Ascending aorta (tissue), 2 donors: ENCODE results near the gene ZNF593OS. TPM values are rescaled to one million over a fixed set of nuclear protein-coding genes. Genes with fewer than 3 reads are reported as not detected.

Experiments used
- DNase-seq, 2 donors: peaks; one replicate each; pipeline ENCODE4 v3.0.0-alpha.2; 2019; ENCODE audit warnings: low spot score in 2 of 2
- H3K27ac ChIP-seq, 2 donors: fragments of 200-600 bp; sonication (generic); one replicate each; pipeline ENCODE4 v1.5.1; 2016 to 2017; ENCODE audit warnings: mild to moderate bottlenecking in 1 of 2
- H3K27me3 ChIP-seq: fragments of 200-600 bp; sonication (generic); one replicate; pipeline ENCODE4 v1.5.1; 2017
- H3K36me3 ChIP-seq, 2 donors: fragments of 200-600 bp; sonication (generic); one replicate each; pipeline ENCODE4 v1.5.1; 2016
- H3K4me1 ChIP-seq, 2 donors: fragments of 200-600 bp; sonication (generic); one replicate each; pipeline ENCODE4 v1.5.1; 2016 to 2017; ENCODE audit warnings: mild to moderate bottlenecking in 1 of 2
- H3K4me3 ChIP-seq, 2 donors: fragments of 200-600 bp; sonication (generic); one replicate each; pipeline ENCODE4 v1.5.1; 2016 to 2017; ENCODE audit warnings: mild to moderate bottlenecking in 1 of 2
- H3K9me3 ChIP-seq, 2 donors: fragments of 200-600 bp; sonication (generic); one replicate each; pipeline ENCODE4 v1.5.1; 2016
- intact Hi-C: fragments of 100-400 bp; cut with DNase I; formaldehyde crosslinking; loops from one replicate; pipeline ENCODE4 v1.15.1; 2023
- total RNA-seq: library from RNA; depleted of rRNA; stranded (reverse); fragments of >200 nt; gene quantifications from one replicate; pipeline ENCODE4 v1.1.0, GENCODE V29; 2016
- TF ChIP-seq, protein P1 (sequence below), 3 experiments: fragments of 200-600 bp in 2 of 3; fragments of 450-650 bp in 1 of 3; sonication (generic) in 2 of 3; IDR thresholded peaks; one replicate each; pipeline ENCODE4 v1.5.1; 2016 to 2019; ENCODE audit warnings: antibody characterized with exemption in 3 of 3, mild to moderate bottlenecking in 1 of 3, moderate library complexity in 1 of 3

Gene ZNF593OS
- total RNA-seq, 1 donor from 2014 or later = not detected

DNA sequence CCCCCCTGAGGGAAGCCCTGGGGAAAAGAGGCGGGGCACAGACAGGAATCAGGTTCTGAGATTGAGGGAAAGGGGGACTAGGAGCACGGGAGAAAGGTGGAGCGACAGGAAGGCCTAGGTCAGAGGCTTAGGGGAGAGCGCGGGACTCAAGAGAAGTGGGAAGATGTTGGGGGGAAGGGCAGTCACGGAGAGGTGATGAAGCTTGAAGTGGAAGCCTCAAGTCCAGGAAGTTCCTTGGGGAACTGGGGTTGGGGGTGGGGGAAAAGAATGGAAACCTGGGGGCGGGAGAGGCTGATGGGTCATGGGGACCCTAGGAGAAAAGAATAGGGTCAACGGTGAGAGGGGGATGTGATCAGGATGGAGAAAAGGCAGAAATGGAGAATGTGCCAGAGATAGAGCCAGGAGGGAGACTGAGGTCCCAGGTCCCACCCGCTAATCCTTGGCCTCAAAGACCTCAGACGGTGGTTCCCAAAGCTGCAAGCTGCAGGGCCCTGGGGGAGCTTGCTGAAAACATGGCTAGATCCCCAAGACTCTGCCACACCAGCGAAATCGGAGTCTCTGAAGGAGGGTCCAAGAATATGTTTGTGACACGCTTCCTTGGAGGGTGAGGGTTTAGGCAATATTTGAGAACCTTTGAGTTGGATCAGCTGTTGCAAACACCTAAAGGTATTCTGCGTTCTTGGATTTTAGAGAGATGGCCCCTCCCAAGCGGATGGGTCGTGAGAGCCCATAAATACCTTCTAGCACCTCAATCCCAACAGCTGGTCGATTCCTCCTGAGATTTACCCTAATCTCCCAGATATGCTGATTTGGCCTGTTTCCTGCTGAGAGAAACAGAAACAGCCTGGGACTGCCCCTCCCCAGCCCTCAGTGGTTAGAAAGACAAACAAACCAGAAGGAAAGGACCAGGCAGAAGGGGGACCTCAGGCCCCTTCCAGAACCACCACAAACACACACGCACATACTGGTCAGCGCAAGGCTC is 6.5 kb downstream of the ZNF593OS start:
- Histone ChIP-seq H3K36me3 (no peaks in the 10 kb centered on the region), H3K4me1 (peaks cover 6 to 8% of the 10 kb centered on the region in 2 donors), H3K27me3 (no peaks in the 10 kb centered on the region), H3K9me3 (no peaks in the 10 kb centered on the region), H3K4me3 (peak overlapping the region in 1 of 2 donors; percentile 63), H3K27ac (no peak overlapping the region)
- intact Hi-C loops = loop anchor here (1.0 to 10.0 kb wide), 6 partner anchors 54 to 1523 kb away; partner anchors contain the start of genes DHDDS, PDIK1L, SRRM1 and STMN1
- no peak for DNase-seq
- TF ChIP-seq, protein P1, sequence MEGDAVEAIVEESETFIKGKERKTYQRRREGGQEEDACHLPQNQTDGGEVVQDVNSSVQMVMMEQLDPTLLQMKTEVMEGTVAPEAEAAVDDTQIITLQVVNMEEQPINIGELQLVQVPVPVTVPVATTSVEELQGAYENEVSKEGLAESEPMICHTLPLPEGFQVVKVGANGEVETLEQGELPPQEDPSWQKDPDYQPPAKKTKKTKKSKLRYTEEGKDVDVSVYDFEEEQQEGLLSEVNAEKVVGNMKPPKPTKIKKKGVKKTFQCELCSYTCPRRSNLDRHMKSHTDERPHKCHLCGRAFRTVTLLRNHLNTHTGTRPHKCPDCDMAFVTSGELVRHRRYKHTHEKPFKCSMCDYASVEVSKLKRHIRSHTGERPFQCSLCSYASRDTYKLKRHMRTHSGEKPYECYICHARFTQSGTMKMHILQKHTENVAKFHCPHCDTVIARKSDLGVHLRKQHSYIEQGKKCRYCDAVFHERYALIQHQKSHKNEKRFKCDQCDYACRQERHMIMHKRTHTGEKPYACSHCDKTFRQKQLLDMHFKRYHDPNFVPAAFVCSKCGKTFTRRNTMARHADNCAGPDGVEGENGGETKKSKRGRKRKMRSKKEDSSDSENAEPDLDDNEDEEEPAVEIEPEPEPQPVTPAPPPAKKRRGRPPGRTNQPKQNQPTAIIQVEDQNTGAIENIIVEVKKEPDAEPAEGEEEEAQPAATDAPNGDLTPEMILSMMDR (IDR thresholded peaks at IDR 0.05) = no peak

DNA sequence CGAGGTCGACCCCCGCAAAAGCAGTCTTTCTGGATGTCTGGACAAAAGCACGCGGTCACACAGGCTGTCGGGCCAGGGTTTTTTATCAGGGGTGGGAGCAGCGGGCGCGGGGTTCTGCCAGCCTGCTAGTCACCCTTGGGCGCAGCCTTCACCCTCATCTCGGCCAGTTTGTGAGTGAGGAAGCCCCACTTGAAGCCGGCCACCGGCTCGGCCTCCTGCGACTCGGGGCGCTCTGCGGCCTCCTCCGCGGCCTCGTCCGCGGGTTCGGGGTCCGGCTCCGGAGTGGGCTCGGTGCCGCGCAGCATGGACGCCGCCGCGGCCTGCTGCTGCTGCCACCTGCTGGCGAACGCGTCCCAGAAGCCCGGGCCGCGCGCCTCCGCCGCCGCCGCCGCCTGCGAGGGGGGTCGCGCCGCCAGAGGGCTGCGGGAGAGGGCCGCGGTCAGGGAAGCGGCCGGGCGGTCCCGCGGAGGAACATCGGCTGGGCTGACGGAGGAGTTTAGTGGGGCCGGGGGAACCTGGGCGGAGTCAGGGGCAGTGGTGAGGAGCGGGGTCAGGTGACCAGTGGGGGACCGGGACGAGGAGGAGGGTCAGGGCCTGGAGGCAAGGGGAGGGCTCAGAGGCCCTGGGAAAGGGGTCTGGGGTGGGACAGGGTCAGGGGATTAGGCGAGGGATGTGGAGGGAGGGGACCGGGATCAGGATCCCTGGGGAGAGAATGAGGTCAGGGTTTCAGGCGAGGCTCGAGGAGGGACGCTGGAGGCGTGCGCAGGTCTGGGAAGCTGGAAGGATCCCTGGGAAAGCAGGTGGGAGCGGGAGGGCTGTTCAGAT is 7.4 kb downstream of the ZNF593OS start:
- intact Hi-C loops = loop anchor here (1.0 to 10.0 kb wide), 5 partner anchors 53 to 1522 kb away; partner anchors contain the start of genes DHDDS, PDIK1L and SRRM1
- H3K27ac ChIP-seq = no peak overlapping the region
- no peaks in the 10 kb centered on the region for H3K36me3 ChIP-seq
- TF ChIP-seq, protein P1 (IDR thresholded peaks at IDR 0.05) = peak in 2 of 3 experiments; percentile 13 to 59
- H3K27me3 ChIP-seq = no peaks in the 10 kb centered on the region
- DNase-seq = no peak
- no peaks in the 10 kb centered on the region for H3K9me3 ChIP-seq
- peak overlapping the region; percentile 63 to 64 for H3K4me3 ChIP-seq
- H3K4me1 ChIP-seq = peaks cover 6 to 8% of the 10 kb centered on the region in 2 donors

DNA sequence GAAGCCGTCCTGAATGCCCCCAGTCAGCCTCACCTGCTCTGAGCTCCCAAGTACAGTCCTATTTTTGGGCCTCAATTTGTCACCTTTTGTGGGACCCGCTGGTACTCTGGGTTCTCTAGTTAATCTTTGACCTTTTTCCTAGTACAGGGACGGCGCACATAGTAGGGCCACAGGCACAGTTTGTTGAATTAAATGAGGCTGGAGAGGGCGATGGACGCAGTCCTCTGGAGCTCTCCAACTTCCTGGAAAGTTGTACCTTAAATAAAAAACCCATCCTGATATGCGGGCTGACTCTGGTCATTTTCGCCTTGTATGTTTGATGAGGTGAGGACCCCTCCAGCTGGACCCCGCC is 8.0 kb downstream of the ZNF593OS start:
- Histone ChIP-seq H3K9me3 (no peaks in the 10 kb centered on the region), H3K4me1 (peaks cover 6 to 8% of the 10 kb centered on the region in 2 donors), H3K36me3 (no peaks in the 10 kb centered on the region), H3K4me3 (peak overlapping the region; percentile 63 to 64), H3K27ac (no peak overlapping the region), H3K27me3 (no peaks in the 10 kb centered on the region)
- TF ChIP-seq, protein P1 (IDR thresholded peaks at IDR 0.05) = no peak
- intact Hi-C loops = loop anchor here (1.0 to 10.0 kb wide), 5 partner anchors 52 to 1521 kb away; partner anchors contain the start of genes DHDDS, PDIK1L and SRRM1
- no peak for DNase-seq

DNA sequence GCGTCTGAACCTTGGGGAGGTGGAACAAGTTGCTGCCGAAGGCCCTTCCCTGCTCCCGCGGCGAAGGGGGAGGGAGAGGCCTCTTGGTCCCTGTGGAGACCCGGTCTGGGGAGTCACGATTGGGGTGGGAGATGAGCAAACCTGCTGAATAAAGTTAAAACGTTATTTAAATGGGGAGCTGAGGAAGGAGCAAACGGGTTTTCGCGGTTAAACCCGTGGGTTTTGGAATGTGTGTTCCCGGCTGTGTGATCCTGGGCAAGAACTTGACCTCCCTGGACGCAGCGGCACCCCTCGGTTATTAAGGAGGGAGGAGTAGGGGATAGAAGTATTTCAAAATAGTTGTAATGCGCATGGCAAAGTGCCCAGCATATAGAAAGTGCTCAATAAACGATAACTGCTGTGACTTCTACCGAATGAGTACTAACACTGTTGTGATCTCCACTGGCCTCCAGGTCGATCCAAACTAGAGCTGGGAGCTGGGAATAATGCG is 9.4 kb downstream of the ZNF593OS start:
- no peaks in the 10 kb centered on the region for H3K36me3 ChIP-seq
- intact Hi-C loops = loop anchor here (5.0 to 10.0 kb wide), 3 partner anchors 125 to 1520 kb away; partner anchors contain the start of genes DHDDS and SRRM1
- no peak for DNase-seq
- H3K27ac ChIP-seq = no peak overlapping the region
- H3K4me3 ChIP-seq = peak overlapping the region; percentile 59 to 76
- H3K27me3 ChIP-seq = no peaks in the 10 kb centered on the region
- TF ChIP-seq, protein P1 (IDR thresholded peaks at IDR 0.05) = no peak
- peaks cover 6 to 8% of the 10 kb centered on the region in 2 donors for H3K4me1 ChIP-seq
- no peaks in the 10 kb centered on the region for H3K9me3 ChIP-seq
